ENCODE measurements around the gene PMEPA1. TPM values are rescaled to one million over a fixed set of nuclear protein-coding genes. Genes with fewer than 3 reads are reported as not detected.

Gene PMEPA1
- total and polyA plus RNA-seq, 2 donors (not counting 3 experiments of a cell fraction or from before 2014, with no cell fraction given), result 31.6 to 33.2 TPM

GRCh38 chr20:57627339-57627738, 82.5 kb downstream of the PMEPA1 start:
- BruUV-seq (replicated peaks), result no TSS peak
- H3K9ac ChIP-seq (replicated peaks; ENCODE audit: extremely low read depth, insufficient read depth, low read length), result no peak overlapping the region
- dilution Hi-C loops (cut with MboI; ENCODE audit: extremely low pct_ligation_motif_present, low sequenced_read_pairs) (loop anchor here (25.0 kb wide), 1 partner anchor 460 kb away; no protein-coding TSS in a partner anchor), intact Hi-C loops (cut with micrococcal nuclease) (loop anchor here (2.0 kb wide), 1 partner anchor 31 kb away; no protein-coding TSS in a partner anchor)
- H3K4me3 ChIP-seq (replicated peaks in 1 of 3; ENCODE audit: insufficient read depth in 1 of 3, low read depth in 1 of 3, low read length in 3 of 3), result no peak overlapping the region
- no peak for FAIRE-seq
- TF ChIP-seq POLR2AphosphoS5 (IDR thresholded peaks at IDR 0.05; ENCODE audit: insufficient read depth, low read depth, low read length), result no peak
- TF ChIP-seq, protein P1, sequence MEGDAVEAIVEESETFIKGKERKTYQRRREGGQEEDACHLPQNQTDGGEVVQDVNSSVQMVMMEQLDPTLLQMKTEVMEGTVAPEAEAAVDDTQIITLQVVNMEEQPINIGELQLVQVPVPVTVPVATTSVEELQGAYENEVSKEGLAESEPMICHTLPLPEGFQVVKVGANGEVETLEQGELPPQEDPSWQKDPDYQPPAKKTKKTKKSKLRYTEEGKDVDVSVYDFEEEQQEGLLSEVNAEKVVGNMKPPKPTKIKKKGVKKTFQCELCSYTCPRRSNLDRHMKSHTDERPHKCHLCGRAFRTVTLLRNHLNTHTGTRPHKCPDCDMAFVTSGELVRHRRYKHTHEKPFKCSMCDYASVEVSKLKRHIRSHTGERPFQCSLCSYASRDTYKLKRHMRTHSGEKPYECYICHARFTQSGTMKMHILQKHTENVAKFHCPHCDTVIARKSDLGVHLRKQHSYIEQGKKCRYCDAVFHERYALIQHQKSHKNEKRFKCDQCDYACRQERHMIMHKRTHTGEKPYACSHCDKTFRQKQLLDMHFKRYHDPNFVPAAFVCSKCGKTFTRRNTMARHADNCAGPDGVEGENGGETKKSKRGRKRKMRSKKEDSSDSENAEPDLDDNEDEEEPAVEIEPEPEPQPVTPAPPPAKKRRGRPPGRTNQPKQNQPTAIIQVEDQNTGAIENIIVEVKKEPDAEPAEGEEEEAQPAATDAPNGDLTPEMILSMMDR (IDR thresholded peaks at IDR 0.05; ENCODE audit: extremely low read depth in 1 of 2, insufficient read depth in 1 of 2, low read depth in 1 of 2, low read length in 2 of 2), result no peak
- TF ChIP-seq, protein P2, sequence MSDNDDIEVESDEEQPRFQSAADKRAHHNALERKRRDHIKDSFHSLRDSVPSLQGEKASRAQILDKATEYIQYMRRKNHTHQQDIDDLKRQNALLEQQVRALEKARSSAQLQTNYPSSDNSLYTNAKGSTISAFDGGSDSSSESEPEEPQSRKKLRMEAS (IDR thresholded peaks at IDR 0.05; ENCODE audit: insufficient read depth, insufficient read length), result no peak
- no peak for TF ChIP-seq JUN (IDR thresholded peaks at IDR 0.05; ENCODE audit: borderline replicate concordance, insufficient read depth, insufficient read length, low read depth)
- no peak for TF ChIP-seq EZH2 (IDR thresholded peaks at IDR 0.05; ENCODE audit: borderline replicate concordance, low read depth, low read length, severe bottlenecking)
- TF ChIP-seq FOS (IDR thresholded peaks at IDR 0.05; ENCODE audit: borderline replicate concordance, insufficient read depth, low read length), result no peak
- TF ChIP-seq GATA2 (IDR thresholded peaks at IDR 0.05; ENCODE audit: insufficient read depth, insufficient read length, low read depth, low read length), result no peak
- ChIA-PET CTCF (interaction anchor here (1.0 to 2.2 kb wide), 5 partner anchors 12 to 553 kb away, joined by 4 to 10 read pairs (median 4); no protein-coding TSS in a partner anchor), POLR2A (no interaction called here)
- H2AFZ ChIP-seq (ENCODE audit: low read depth, low read length), result peak overlapping the region; percentile 49
- H4K20me1 ChIP-seq (replicated peaks; ENCODE audit: control insufficient read depth, extremely low read depth, insufficient read depth, low read length), result no peaks in the 10 kb centered on the region
- H3K4me1 ChIP-seq (ENCODE audit: control insufficient read depth, extremely low read depth, insufficient read depth, low read length), result peaks cover 8% of the 10 kb centered on the region
- H3K9me3 ChIP-seq (replicated peaks; ENCODE audit: control insufficient read depth, insufficient read depth, low read length), result no peaks in the 10 kb centered on the region
- no peaks in the 10 kb centered on the region for H3K9me1 ChIP-seq (replicated peaks; ENCODE audit: control insufficient read depth, extremely low read depth, insufficient read depth, low read length)
- DNase-seq (ENCODE audit: low read depth, low spot score), result no peak
- H3K79me2 ChIP-seq (ENCODE audit: control insufficient read depth, insufficient read depth, low read length), result no peaks in the 10 kb centered on the region
- H3K4me2 ChIP-seq (ENCODE audit: insufficient read depth, low read length), result no peak overlapping the region
- H3K36me3 ChIP-seq (ENCODE audit: control insufficient read depth in 2 of 2, extremely low read depth in 1 of 2, insufficient read depth in 2 of 2, low read length in 2 of 2), result no peaks in the 10 kb centered on the region
- H3K27me3 ChIP-seq (ENCODE audit: control insufficient read depth in 2 of 2, insufficient read depth in 2 of 2, low read length in 2 of 2), result peaks cover 1 to 3% of the 10 kb centered on the region in 2 experiments
- peak overlapping the region; percentile 61 for H3K27ac ChIP-seq (ENCODE audit: insufficient read depth, low read depth, low read length)

Data from endothelial cell of umbilical vein (primary cell).